ENCODE data around the gene TES. TPM values are rescaled to one million over a fixed set of nuclear protein-coding genes. Genes with fewer than 3 reads are reported as not detected.

TES gene
- total and polyA plus RNA-seq, 2 of the 13 experiments (the other 11 are each of a cell fraction or from before 2014, with no cell fraction given), result 21.6 to 23.0 TPM

DNA sequence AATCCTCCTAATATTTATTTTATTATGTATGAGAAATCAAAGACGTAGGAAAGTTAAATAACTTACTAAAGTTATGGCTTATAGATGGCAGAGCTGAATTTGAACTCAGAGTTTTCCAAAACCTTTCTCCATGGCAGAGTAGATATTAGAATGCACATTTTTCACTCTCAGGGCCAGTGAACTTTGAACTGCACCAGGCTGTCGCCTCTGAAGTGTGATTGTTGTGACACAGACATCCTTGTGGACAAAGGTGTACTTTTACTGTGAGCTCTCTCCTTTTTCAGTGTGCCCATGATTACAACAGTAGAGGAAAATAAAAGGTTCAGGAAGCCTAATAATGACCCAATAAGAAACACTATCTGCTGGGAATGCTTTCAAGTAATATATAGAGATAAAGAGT is 29.1 kb downstream of the TES start (continued):
- 0 out of 2 replicates have a peak, but pooled peaks have one; percentile 23 for TF ChIP-seq CBX5 (CRISPR knock-in tag; IDR thresholded peaks at IDR 0.05; ENCODE audit: borderline replicate concordance)
- TF ChIP-seq ZNF12 (CRISPR knock-in tag; IDR thresholded peaks at IDR 0.05), result 0 out of 2 replicates have a peak, but pooled peaks have one; percentile 36
- peak; percentile 79; the same call in 1 of the 2 replicates for TF ChIP-seq ZNF292 (CRISPR knock-in tag; IDR thresholded peaks at IDR 0.05; ENCODE audit: borderline replicate concordance, low read depth)
- no peak for TF ChIP-seq ZNF781 (CRISPR knock-in tag; IDR thresholded peaks at IDR 0.05; ENCODE audit: borderline replicate concordance, not compliant biosample characterization)
- TF ChIP-seq XRCC5 (optimal IDR thresholded peaks at IDR 0.05; ENCODE audit: low read length), result peak; percentile 49
- TF ChIP-seq, protein P1, sequence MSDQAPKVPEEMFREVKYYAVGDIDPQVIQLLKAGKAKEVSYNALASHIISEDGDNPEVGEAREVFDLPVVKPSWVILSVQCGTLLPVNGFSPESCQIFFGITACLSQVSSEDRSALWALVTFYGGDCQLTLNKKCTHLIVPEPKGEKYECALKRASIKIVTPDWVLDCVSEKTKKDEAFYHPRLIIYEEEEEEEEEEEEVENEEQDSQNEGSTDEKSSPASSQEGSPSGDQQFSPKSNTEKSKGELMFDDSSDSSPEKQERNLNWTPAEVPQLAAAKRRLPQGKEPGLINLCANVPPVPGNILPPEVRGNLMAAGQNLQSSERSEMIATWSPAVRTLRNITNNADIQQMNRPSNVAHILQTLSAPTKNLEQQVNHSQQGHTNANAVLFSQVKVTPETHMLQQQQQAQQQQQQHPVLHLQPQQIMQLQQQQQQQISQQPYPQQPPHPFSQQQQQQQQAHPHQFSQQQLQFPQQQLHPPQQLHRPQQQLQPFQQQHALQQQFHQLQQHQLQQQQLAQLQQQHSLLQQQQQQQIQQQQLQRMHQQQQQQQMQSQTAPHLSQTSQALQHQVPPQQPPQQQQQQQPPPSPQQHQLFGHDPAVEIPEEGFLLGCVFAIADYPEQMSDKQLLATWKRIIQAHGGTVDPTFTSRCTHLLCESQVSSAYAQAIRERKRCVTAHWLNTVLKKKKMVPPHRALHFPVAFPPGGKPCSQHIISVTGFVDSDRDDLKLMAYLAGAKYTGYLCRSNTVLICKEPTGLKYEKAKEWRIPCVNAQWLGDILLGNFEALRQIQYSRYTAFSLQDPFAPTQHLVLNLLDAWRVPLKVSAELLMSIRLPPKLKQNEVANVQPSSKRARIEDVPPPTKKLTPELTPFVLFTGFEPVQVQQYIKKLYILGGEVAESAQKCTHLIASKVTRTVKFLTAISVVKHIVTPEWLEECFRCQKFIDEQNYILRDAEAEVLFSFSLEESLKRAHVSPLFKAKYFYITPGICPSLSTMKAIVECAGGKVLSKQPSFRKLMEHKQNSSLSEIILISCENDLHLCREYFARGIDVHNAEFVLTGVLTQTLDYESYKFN (CRISPR knock-in tag; conservative IDR thresholded peaks at IDR 0.05), result peak; percentile 67
- TF ChIP-seq SMAD1 (CRISPR knock-in tag; IDR thresholded peaks at IDR 0.05; ENCODE audit: borderline replicate concordance, low read depth), result no peak
- TF ChIP-seq, protein P2, sequence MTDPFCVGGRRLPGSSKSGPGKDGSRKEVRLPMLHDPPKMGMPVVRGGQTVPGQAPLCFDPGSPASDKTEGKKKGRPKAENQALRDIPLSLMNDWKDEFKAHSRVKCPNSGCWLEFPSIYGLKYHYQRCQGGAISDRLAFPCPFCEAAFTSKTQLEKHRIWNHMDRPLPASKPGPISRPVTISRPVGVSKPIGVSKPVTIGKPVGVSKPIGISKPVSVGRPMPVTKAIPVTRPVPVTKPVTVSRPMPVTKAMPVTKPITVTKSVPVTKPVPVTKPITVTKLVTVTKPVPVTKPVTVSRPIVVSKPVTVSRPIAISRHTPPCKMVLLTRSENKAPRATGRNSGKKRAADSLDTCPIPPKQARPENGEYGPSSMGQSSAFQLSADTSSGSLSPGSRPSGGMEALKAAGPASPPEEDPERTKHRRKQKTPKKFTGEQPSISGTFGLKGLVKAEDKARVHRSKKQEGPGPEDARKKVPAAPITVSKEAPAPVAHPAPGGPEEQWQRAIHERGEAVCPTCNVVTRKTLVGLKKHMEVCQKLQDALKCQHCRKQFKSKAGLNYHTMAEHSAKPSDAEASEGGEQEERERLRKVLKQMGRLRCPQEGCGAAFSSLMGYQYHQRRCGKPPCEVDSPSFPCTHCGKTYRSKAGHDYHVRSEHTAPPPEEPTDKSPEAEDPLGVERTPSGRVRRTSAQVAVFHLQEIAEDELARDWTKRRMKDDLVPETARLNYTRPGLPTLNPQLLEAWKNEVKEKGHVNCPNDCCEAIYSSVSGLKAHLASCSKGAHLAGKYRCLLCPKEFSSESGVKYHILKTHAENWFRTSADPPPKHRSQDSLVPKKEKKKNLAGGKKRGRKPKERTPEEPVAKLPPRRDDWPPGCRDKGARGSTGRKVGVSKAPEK (CRISPR knock-in tag; IDR thresholded peaks at IDR 0.05; ENCODE audit: borderline replicate concordance), result no peak
- peak; percentile 55; the same call in 1 of the 2 replicates for TF ChIP-seq ZNF614 (CRISPR knock-in tag; IDR thresholded peaks at IDR 0.05; ENCODE audit: borderline replicate concordance)
- peak; percentile 63 for TF ChIP-seq SAP130 (CRISPR knock-in tag; IDR thresholded peaks at IDR 0.05; ENCODE audit: low read depth)
- 0 out of 2 replicates have a peak, but pooled peaks have one; percentile 73 for TF ChIP-seq SMAD3 (CRISPR knock-in tag; IDR thresholded peaks at IDR 0.05)
- TF ChIP-seq RXRB (CRISPR knock-in tag; IDR thresholded peaks at IDR 0.05; ENCODE audit: borderline replicate concordance), result 0 out of 2 replicates have a peak, but pooled peaks have one; percentile 49
- peak; percentile 63; the same call in 1 of the 2 replicates for TF ChIP-seq ZNF331 (CRISPR knock-in tag; IDR thresholded peaks at IDR 0.05)
- no peak for TF ChIP-seq ZNF775 (CRISPR knock-in tag; IDR thresholded peaks at IDR 0.05; ENCODE audit: borderline replicate concordance)
- TF ChIP-seq, protein P3, sequence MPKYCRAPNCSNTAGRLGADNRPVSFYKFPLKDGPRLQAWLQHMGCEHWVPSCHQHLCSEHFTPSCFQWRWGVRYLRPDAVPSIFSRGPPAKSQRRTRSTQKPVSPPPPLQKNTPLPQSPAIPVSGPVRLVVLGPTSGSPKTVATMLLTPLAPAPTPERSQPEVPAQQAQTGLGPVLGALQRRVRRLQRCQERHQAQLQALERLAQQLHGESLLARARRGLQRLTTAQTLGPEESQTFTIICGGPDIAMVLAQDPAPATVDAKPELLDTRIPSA (CRISPR knock-in tag; IDR thresholded peaks at IDR 0.05; ENCODE audit: borderline replicate concordance), result no peak

Measured in HepG2 (cell line).